Nephron progenitor cell (in vitro differentiated cells): ENCODE results near the gene RSKR.
A peak's percentile ranks its signal among the peaks of the same experiment; 100 is the strongest.

Source experiments
- DNase-seq: peaks from one replicate; pipeline ENCODE4 v3.0.0; 2021
- H3K27ac Mint-ChIP-seq: 2 replicates; pipeline ENCODE4 v1.8.0; 2021; ENCODE audit warnings: mild to moderate bottlenecking, moderate library complexity, mixed read lengths
- H3K27me3 Mint-ChIP-seq: 2 replicates; pipeline ENCODE4 v1.8.0; 2021; ENCODE audit warnings: mild to moderate bottlenecking, low read depth, mixed read lengths; ENCODE audit not compliant: poor library complexity
- H3K36me3 Mint-ChIP-seq: 2 replicates; pipeline ENCODE4 v1.8.0; 2021; ENCODE audit warnings: low read depth, mixed read lengths
- H3K4me1 Mint-ChIP-seq: 2 replicates; pipeline ENCODE4 v1.8.0; 2021; ENCODE audit warnings: mixed read lengths
- H3K4me3 Mint-ChIP-seq: 2 replicates; pipeline ENCODE4 v1.8.0; 2021; ENCODE audit warnings: mild to moderate bottlenecking, moderate library complexity, mixed read lengths
- H3K9me3 Mint-ChIP-seq: 2 replicates; pipeline ENCODE4 v1.8.0; 2021; ENCODE audit warnings: mild to moderate bottlenecking, moderate library complexity, mixed read lengths
- CTCF ChIP-seq: fragments of 200-600 bp; sonication (generic); IDR thresholded peaks from 2 replicates; pipeline ENCODE4 v1.5.0; 2021; ENCODE audit warnings: antibody characterized with exemption

RSKR gene

DNA sequence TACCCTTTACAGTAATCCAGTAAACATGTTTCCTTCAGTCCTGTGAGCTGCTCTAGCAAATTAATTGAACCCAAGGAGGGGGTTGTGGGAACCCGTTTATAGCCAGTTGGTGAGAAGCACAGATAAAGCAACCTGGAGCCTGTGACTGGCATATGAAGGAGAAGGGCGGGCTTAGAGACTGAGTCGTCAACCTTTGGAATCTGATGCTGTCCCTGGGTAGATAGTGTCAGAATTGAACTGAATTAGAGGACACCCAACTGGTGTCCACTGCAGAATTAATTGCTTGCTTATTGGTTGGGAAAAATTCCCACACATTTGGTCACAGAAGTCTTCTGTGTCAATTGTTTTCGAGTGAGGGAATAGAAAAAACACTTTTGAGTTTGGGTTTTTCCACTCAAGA lies 12.8 kb upstream of the RSKR start:
- Mint-ChIP-seq H3K27ac (no peak overlapping the region), H3K27me3 (no peaks in the 10 kb centered on the region), H3K36me3 (peaks cover 61% of the 10 kb centered on the region), H3K4me3 (no peak overlapping the region), H3K4me1 (no peaks in the 10 kb centered on the region), H3K9me3 (no peaks in the 10 kb centered on the region)
- no peak for TF ChIP-seq CTCF
- no peak for DNase-seq

DNA sequence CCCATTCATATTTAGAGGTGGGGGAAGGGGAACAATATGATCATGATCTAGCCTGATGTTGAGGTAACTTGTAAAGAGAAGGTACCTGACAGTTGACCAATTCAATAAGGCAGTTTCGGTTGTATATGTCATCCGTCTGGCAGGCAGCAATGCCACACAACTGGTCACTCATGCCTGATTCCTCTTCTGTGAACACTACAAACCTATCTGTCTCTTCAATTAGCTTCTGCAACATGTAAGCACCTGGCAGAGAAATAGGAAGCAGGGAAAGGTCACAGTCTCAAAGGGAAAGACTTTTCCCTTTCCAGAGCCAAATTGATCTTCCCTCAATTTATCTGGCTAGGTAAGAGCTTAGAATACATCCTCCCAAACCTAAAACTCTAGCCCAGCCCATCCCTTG lies 10.2 kb upstream of the RSKR start:
- no peaks in the 10 kb centered on the region for H3K4me1 Mint-ChIP-seq
- peaks cover 73% of the 10 kb centered on the region for H3K36me3 Mint-ChIP-seq
- H3K4me3 Mint-ChIP-seq = no peak overlapping the region
- H3K9me3 Mint-ChIP-seq = no peaks in the 10 kb centered on the region
- H3K27ac Mint-ChIP-seq = no peak overlapping the region
- no peaks in the 10 kb centered on the region for H3K27me3 Mint-ChIP-seq
- no peak for DNase-seq
- no peak for TF ChIP-seq CTCF

DNA sequence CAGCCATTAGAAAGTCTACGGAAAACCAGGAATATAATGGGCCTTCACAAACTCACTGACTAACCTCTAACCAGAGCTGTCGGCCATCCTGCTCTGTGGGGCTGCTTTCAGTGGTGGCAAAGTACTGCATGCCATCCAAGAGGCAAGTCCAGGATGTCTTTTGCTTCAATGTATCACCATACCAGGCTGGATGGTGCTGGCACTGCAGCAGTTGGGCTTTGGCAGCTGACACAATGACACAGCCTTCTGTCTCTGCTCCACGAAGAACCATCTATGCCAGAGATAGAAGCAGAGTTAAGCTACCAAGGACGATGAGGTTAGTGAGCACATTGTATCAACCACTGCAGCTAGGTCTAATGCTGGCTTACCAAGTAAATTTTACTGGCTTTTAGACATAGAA lies 9.7 kb upstream of the RSKR start:
- Mint-ChIP-seq H3K9me3 (no peaks in the 10 kb centered on the region), H3K4me1 (no peaks in the 10 kb centered on the region), H3K27me3 (no peaks in the 10 kb centered on the region), H3K36me3 (peaks cover 78% of the 10 kb centered on the region), H3K27ac (no peak overlapping the region), H3K4me3 (no peak overlapping the region)
- no peak for DNase-seq
- TF ChIP-seq CTCF = no peak

DNA sequence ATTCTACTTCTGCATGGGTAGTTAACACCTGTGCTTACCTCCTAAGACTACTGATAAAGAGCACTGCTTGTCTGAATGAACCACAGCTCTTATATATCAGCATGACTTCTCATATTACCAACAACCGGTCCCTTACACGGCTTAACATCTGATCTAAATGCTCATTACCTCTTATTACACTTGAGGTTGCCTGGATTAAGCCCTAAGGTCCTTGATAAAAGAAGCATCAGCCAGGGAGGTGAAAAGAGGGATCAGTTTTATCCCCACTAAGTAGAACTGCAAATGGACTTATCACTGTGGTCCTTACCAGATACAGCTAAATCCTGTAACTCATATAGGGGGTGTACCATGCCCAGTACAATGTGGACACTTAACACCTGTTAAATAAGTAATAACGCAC lies 8.2 kb upstream of the RSKR start:
- no peak overlapping the region for H3K27ac Mint-ChIP-seq
- peaks cover 76% of the 10 kb centered on the region for H3K36me3 Mint-ChIP-seq

DNA sequence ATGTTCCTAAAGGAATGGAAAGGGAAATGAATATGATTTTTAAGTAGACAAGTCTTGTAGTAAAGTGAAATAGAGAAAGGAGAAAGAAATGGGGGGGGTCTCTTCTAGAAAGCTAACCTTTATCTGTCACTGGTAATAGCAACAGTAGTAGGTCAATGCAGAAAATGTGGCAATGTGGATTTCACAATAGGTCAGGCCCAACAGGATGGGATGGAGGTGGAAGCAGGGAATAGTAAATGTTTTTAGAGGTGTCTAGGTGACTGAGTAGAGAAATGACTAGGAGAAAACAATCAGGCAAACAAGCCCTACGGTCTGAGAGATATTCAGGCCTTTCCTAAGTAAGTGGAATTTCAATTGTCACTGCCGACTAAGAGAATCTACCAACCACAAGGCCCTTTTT lies 6.0 kb upstream of the RSKR start:
- no peak for DNase-seq
- H3K9me3 Mint-ChIP-seq = no peaks in the 10 kb centered on the region
- H3K4me1 Mint-ChIP-seq = no peaks in the 10 kb centered on the region
- no peak overlapping the region for H3K4me3 Mint-ChIP-seq
- no peaks in the 10 kb centered on the region for H3K27me3 Mint-ChIP-seq
- H3K36me3 Mint-ChIP-seq = peaks cover 73% of the 10 kb centered on the region
- no peak for TF ChIP-seq CTCF
- H3K27ac Mint-ChIP-seq = peak overlapping the region; percentile 18

More for the DNA sequence above, 8.2 kb upstream of the RSKR start:
- Mint-ChIP-seq H3K4me1 (no peaks in the 10 kb centered on the region), H3K27me3 (no peaks in the 10 kb centered on the region), H3K9me3 (no peaks in the 10 kb centered on the region), H3K4me3 (no peak overlapping the region)
- no peak for DNase-seq
- TF ChIP-seq CTCF = no peak

GRCh38 chr17:28618464-28618863 lies 4.5 kb upstream of the RSKR start:
- no peak for DNase-seq
- Mint-ChIP-seq H3K36me3 (peaks cover 74% of the 10 kb centered on the region), H3K27me3 (no peaks in the 10 kb centered on the region), H3K27ac (no peak overlapping the region), H3K4me3 (no peak overlapping the region), H3K9me3 (no peaks in the 10 kb centered on the region), H3K4me1 (no peaks in the 10 kb centered on the region)
- TF ChIP-seq CTCF = no peak
